ENCODE data around the gene LONRF2.

DNA sequence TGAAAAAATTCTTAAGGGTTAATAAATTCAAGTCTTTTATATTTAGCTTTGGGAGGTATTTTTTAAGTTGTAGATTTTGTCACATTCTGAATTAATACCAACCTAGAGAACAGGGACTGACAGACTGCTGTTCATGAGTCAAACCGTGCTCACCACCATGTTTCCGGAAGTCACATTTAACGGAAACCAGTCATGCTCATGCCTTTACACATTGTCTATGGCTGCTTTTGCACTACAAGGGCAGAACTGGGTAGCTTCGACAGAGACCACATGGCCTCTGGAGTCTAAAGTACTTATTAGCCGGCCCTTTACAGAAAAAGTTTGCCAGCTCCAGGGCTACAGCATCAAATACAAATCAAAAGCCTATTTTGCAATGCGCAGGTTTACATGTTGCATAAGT, 33.3 kb downstream of the LONRF2 start:
- no peak for TF ChIP-seq MAX (CRISPR knock-in tag; IDR thresholded peaks at IDR 0.05)
- TF ChIP-seq, protein P1, sequence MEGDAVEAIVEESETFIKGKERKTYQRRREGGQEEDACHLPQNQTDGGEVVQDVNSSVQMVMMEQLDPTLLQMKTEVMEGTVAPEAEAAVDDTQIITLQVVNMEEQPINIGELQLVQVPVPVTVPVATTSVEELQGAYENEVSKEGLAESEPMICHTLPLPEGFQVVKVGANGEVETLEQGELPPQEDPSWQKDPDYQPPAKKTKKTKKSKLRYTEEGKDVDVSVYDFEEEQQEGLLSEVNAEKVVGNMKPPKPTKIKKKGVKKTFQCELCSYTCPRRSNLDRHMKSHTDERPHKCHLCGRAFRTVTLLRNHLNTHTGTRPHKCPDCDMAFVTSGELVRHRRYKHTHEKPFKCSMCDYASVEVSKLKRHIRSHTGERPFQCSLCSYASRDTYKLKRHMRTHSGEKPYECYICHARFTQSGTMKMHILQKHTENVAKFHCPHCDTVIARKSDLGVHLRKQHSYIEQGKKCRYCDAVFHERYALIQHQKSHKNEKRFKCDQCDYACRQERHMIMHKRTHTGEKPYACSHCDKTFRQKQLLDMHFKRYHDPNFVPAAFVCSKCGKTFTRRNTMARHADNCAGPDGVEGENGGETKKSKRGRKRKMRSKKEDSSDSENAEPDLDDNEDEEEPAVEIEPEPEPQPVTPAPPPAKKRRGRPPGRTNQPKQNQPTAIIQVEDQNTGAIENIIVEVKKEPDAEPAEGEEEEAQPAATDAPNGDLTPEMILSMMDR (IDR thresholded peaks at IDR 0.05): no peak
- TF ChIP-seq NFYB (CRISPR knock-in tag; conservative IDR thresholded peaks at IDR 0.05; ENCODE audit: low read depth): no peak
- no peak for TF ChIP-seq ZBTB43 (CRISPR knock-in tag; IDR thresholded peaks at IDR 0.05)
- no peak for TF ChIP-seq SP1 (CRISPR knock-in tag; conservative IDR thresholded peaks at IDR 0.05)
- no peak for TF ChIP-seq CREB1 (CRISPR knock-in tag; IDR thresholded peaks at IDR 0.05)
- no peak for TF ChIP-seq ZNF671 (CRISPR knock-in tag; IDR thresholded peaks at IDR 0.05)
- no peak for TF ChIP-seq ZNF121 (CRISPR knock-in tag; IDR thresholded peaks at IDR 0.05)
- no peak for TF ChIP-seq FOXK1 (CRISPR knock-in tag; IDR thresholded peaks at IDR 0.05)
- TF ChIP-seq ZBTB21 (CRISPR knock-in tag; IDR thresholded peaks at IDR 0.05; ENCODE audit: borderline replicate concordance): no peak
- no peak for TF ChIP-seq PREB (CRISPR knock-in tag; IDR thresholded peaks at IDR 0.05; ENCODE audit: borderline replicate concordance)
- no peak for TF ChIP-seq FOXJ3 (CRISPR knock-in tag; IDR thresholded peaks at IDR 0.05; ENCODE audit: borderline replicate concordance)

Data from WTC11 (cell line).